Heart left ventricle (tissue), 16 donors: ENCODE measurements around the gene FAAP20. TPM values are rescaled to one million over a fixed set of nuclear protein-coding genes. Genes with fewer than 3 reads are reported as not detected.

Source experiments
- ATAC-seq, 4 donors: fragments of 200-7000 bp; cut with Tn5 transposase; one replicate each; pipeline ENCODE4 v1.9.1; 2020 to 2022; ENCODE audit warnings: moderate library complexity in 4 of 4, mild to moderate bottlenecking in 3 of 4, moderate number of reproducible peaks in 1 of 4
- DNase-seq, 5 donors: peaks; one replicate each; pipeline ENCODE4 v3.0.0-alpha.2; 2020
- H3K27ac ChIP-seq, 12 donors: fragments of 200-600 bp; sonication (generic) in 4 of 12; one replicate each; pipeline versions ENCODE4 v1.5.0 to v1.8.0; 2016 to 2022; ENCODE audit warnings: mild to moderate bottlenecking in 2 of 12
- H3K27me3 ChIP-seq, 9 donors: fragments of 200-600 bp; sonication (generic) in 2 of 9; one replicate each; pipeline versions ENCODE4 v1.5.1 to v1.8.0; 2016 to 2022; ENCODE audit warnings: mild to moderate bottlenecking in 3 of 9
- H3K36me3 ChIP-seq, 9 donors: fragments of 200-600 bp; sonication (generic) in 2 of 9; one replicate each; pipeline versions ENCODE4 v1.5.0 to v1.8.0; 2018 to 2022; ENCODE audit warnings: mild to moderate bottlenecking in 2 of 9
- H3K4me1 ChIP-seq, 12 donors: fragments of 200-600 bp; sonication (generic) in 4 of 12; one replicate each; pipeline versions ENCODE4 v1.5.0 to v1.8.0; 2016 to 2022; ENCODE audit warnings: mild to moderate bottlenecking in 3 of 12
- H3K4me3 ChIP-seq, 12 donors: fragments of 200-600 bp; sonication (generic) in 4 of 12; one replicate each; pipeline versions ENCODE4 v1.5.0 to v1.8.0; 2017 to 2022; ENCODE audit warnings: mild to moderate bottlenecking in 9 of 12, moderate library complexity in 4 of 12
- H3K9me3 ChIP-seq, 12 donors: fragments of 200-600 bp; sonication (generic) in 4 of 12; one replicate each; pipeline versions ENCODE4 v1.5.0 to v1.8.0; 2016 to 2022; ENCODE audit warnings: mild to moderate bottlenecking in 1 of 12
- POLR2A ChIP-seq, 2 donors: fragments of 450-650 bp; IDR thresholded peaks; one replicate each; pipeline ENCODE4 v1.6.1; 2017; ENCODE audit warnings: antibody characterized with exemption in 2 of 2, mild to moderate bottlenecking in 2 of 2, moderate library complexity in 2 of 2
- WGBS, 4 donors: extraction: QIAGEN DNeasy Blood & Tissue Kit in 2 of 4; methylation state at CpG; one replicate each; pipeline versions ENCODE4 v1.1.5 to v1.1.7; 2013 to 2018; 5-methylcytosine and 5-hydroxymethylcytosine counted together
- intact Hi-C, 10 donors: fragments of 100-400 bp; cut with DNase I; formaldehyde crosslinking; loops; one replicate each; pipeline versions ENCODE4 v1.11.1 to v1.14.2; 2022
- polyA plus RNA-seq, 2 donors: library from polyadenylated mRNA; stranded (reverse); fragments of 200-250 nt; gene quantifications; one replicate each; pipeline ENCODE4 v1.2.3, GENCODE V29; 2013
- total RNA-seq, 9 donors: library from RNA; depleted of rRNA in 2 of 9; stranded (reverse); fragments of >200 nt in 2 of 9; fragmentation: NEBNext Ultra II Directional in 3 of 9; extraction: Animal tissue kit (Norgen Biotek cat#: 25700) in 3 of 9; gene quantifications; one replicate each; pipeline versions ENCODE4 v1.1.0 to v1.2.4, GENCODE V29; 2016 to 2023
- TF ChIP-seq, protein P1 (sequence below), 12 donors: fragments of 200-600 bp; sonication (generic) in 4 of 12; IDR thresholded peaks; one replicate each; pipeline versions ENCODE4 v1.5.0 to v1.8.0; 2018 to 2022; ENCODE audit warnings: antibody characterized with exemption in 12 of 12, mild to moderate bottlenecking in 5 of 12
- donor health status: ischemic (EF 13 %, LVEDD 7.1; RV severe dilation, severe dysfunction).
- donor health status: healthy with polysubstance abuse.
- donor health status: DM: no; HTN: yes; CAD: no.
- donor health status: DM: no; HTN: no; CAD: no.
- donor health status: ischemic (EF 25% LVEDD 6.9; RV normal size, moderate dysfunction).
- donor health status: ischemic (EF 25% LVEDD 5.7; RV mildly dilated, moderate dysfunction).
- donor health status: healthy.
- donor health status: DM: yes; HTN: yes; CAD: no.
- donor health status: ischemic (EF 35%, LVEDD 5.7; RV mildly dilated, moderate dysfunction).
- donor health status: nonischemic (EF 11% LVEDD 7.7; RV severe dilation, severe dysfunction).
- donor health status: DM: yes; HTN: yes; CAD: no.
- donor health status: PGD.
- donor health status: ischemic (EF 29% LVEDD 5.4; RV normal size, mild dysfunction).
- donor health status: nonischemic (EF 23%, LVEDD 6.1; RV moderate dilation, normal function).

FAAP20 gene
- total and polyA plus RNA-seq, 11 donors = 20.9 to 61.3 (median 36.6) TPM

DNA sequence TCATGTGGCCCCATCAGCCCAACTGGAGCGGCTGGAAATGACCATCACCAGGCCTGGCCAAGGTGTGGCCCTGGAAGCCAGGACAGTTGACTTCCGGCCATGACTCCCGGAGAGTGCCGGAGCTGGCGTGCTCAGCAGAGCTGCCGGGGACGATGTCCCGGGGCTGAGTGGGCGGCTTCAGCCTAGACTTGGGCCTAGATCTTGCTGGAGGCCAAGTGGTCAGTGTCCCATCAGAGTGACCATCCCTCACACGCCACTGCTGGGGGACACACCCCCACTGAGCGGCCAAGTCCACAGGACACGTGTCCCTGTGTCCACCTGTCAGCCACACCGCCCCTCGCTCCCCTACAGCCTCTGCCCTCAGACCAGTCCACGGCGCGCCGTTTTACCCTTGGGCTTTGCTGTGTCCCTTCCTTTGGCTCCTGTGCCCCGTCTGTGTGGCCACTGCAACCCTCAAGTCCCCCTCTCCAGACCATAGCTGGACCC lies 4.0 kb downstream of the FAAP20 start:
- Histone ChIP-seq H3K27me3 (no peaks in the 10 kb centered on the region), H3K4me1 (peaks cover 6 to 57% (median 42%) of the 10 kb centered on the region in 12 donors), H3K4me3 (peak overlapping the region; percentile 4 to 68 (median 60)), H3K27ac (peak overlapping the region; percentile 80 to 98 (median 94)), H3K9me3 (no peaks in the 10 kb centered on the region), H3K36me3 (peaks cover 0 to 11% (median 0%) of the 10 kb centered on the region in 9 donors)
- intact Hi-C loops = loop anchor here in 6 of 10 donors (2.0 to 10.0 kb wide), 6 partner anchors 58 to 1714 kb away; partner anchors contain the start of genes PANK4 (in 3 of the 6) and C1orf174 (in 1 of the 6)
- DNase-seq (peak in 1 of 5 donors; percentile 50), ATAC-seq (peak in 2 of 4 donors; percentile 0 to 3)
- 53 to 93% (median 67%) methylated on average over 10 to 19 of the region's 19 CpGs for WGBS, 4 donors
- TF ChIP-seq POLR2A (IDR thresholded peaks at IDR 0.05) = no peak
- TF ChIP-seq, protein P1, sequence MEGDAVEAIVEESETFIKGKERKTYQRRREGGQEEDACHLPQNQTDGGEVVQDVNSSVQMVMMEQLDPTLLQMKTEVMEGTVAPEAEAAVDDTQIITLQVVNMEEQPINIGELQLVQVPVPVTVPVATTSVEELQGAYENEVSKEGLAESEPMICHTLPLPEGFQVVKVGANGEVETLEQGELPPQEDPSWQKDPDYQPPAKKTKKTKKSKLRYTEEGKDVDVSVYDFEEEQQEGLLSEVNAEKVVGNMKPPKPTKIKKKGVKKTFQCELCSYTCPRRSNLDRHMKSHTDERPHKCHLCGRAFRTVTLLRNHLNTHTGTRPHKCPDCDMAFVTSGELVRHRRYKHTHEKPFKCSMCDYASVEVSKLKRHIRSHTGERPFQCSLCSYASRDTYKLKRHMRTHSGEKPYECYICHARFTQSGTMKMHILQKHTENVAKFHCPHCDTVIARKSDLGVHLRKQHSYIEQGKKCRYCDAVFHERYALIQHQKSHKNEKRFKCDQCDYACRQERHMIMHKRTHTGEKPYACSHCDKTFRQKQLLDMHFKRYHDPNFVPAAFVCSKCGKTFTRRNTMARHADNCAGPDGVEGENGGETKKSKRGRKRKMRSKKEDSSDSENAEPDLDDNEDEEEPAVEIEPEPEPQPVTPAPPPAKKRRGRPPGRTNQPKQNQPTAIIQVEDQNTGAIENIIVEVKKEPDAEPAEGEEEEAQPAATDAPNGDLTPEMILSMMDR (IDR thresholded peaks at IDR 0.05) = no peak

DNA sequence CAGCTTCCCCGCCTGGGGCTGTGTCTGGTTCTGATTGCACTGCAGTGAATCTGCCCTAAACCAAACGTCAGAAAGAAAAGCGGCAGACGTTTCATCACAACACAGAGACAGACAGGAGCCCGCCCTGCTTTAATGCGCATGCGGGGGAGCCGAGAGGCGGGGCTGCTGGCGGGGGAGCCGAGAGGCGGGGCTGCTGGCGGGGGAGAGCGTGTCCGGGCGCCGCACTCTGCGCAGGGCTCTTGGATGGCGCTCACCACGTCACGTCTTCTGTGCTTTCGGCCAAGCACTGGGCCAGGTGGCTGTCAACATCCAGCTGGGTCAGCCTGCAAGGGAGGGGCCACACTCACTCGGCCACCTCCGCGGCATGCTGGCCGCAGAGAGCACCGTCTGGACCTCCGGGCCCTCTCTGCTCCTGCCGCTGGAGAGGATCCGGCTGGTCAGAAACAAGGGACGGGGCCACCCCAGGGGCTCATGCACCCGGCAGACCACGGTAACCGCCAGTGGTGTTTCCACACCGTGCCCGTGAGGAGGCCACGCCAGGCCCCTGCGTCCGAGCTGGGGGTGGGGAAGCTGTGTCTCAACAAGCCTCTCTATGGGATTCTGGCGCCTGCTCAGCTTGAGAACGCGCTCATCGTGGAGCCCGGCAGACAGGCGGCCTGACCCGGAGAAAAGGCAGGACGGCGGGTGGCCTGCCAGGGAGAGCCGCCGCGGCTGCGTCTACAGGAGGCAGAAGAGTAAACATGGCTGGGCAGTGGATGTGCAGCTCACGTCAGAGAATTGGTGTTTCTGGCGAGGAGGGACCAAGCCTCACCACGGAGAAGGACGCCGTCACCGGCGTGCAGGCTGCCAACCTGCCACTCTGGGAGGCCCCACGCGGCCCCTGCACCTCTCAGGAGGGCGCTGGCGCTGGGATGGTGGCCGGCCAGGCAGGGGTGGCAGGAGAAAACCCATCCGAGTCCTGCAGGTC lies 4.8 kb downstream of the FAAP20 start:
- DNase-seq = peak; percentile 93 to 97 (median 96)
- 10 to 17% (median 13%) methylated on average over 29 to 65 of the region's 65 CpGs for WGBS, 4 donors
- Histone ChIP-seq H3K4me1 (peaks cover 4 to 52% (median 37%) of the 10 kb centered on the region in 12 donors), H3K27ac (peak overlapping the region; percentile 80 to 98 (median 94)), H3K9me3 (no peaks in the 10 kb centered on the region), H3K27me3 (no peaks in the 10 kb centered on the region), H3K4me3 (peak overlapping the region; percentile 4 to 68 (median 60)), H3K36me3 (peaks cover 0 to 19% (median 0%) of the 10 kb centered on the region in 9 donors)
- ATAC-seq = peak; percentile 87 to 94 (median 92)
- intact Hi-C loops = loop anchor here in 7 of 10 donors (2.0 to 10.0 kb wide), 6 partner anchors 57 to 1715 kb away; partner anchors contain the start of genes PANK4 (in 3 of the 7) and C1orf174 (in 1 of the 7)
- peak; percentile 58 to 82 for TF ChIP-seq POLR2A (IDR thresholded peaks at IDR 0.05)
- TF ChIP-seq, protein P1 (IDR thresholded peaks at IDR 0.05) = peak in 1 of 12 donors; percentile 18

- DNase-seq = no peak
- no peak for ATAC-seq
- H3K4me1 ChIP-seq = peaks cover 4 to 42% (median 32%) of the 10 kb centered on the region in 12 donors
- no peaks in the 10 kb centered on the region for H3K27me3 ChIP-seq
- 90 to 95% (median 91%) methylated on average over 10 to 16 of the region's 16 CpGs for WGBS, 4 donors
- TF ChIP-seq, protein P1 (IDR thresholded peaks at IDR 0.05) = no peak
- TF ChIP-seq POLR2A (IDR thresholded peaks at IDR 0.05) = no peak
- H3K27ac ChIP-seq = no peak overlapping the region
- no peak overlapping the region for H3K4me3 ChIP-seq
- H3K36me3 ChIP-seq = peaks cover 0 to 19% (median 0%) of the 10 kb centered on the region in 9 donors
- no peaks in the 10 kb centered on the region for H3K9me3 ChIP-seq
- intact Hi-C loops = loop anchor here in 1 of 10 donors (10.0 kb wide), 1 partner anchor 356 kb away; no protein-coding TSS in a partner anchor
Measured at GRCh38 chr1:2188336-2188735, 6.2 kb downstream of the FAAP20 start.
